ENCODE measurements around the gene LKAAEAR1. TPM values are rescaled to one million over a fixed set of nuclear protein-coding genes. Genes with fewer than 3 reads are reported as not detected.
A peak's percentile ranks its signal among the peaks of the same experiment; 100 is the strongest.

The LKAAEAR1 gene
- total and polyA plus RNA-seq, 2 of the 13 experiments (the other 11 are each of a cell fraction or from before 2014, with no cell fraction given): not detected

GRCh38 chr20:64053841-64054661, 30.1 kb downstream of the LKAAEAR1 start (continued):
- TF ChIP-seq CTCF (CRISPR knock-in tag; IDR thresholded peaks at IDR 0.05) (peak; percentile 91), ZNF136 (CRISPR knock-in tag; IDR thresholded peaks at IDR 0.05; ENCODE audit: low read depth) (no peak; the same call in 1 of the 2 replicates), NFATC3 (CRISPR knock-in tag; IDR thresholded peaks at IDR 0.05) (no peak), NCOA5 (CRISPR knock-in tag; IDR thresholded peaks at IDR 0.05) (no peak), FOXO1 (CRISPR knock-in tag; IDR thresholded peaks at IDR 0.05) (peak; percentile 46), ZSCAN25 (CRISPR knock-in tag; IDR thresholded peaks at IDR 0.05) (peak; percentile 82; the same call in 1 of the 2 replicates), MTF1 (CRISPR knock-in tag; IDR thresholded peaks at IDR 0.05) (no peak), MEIS2 (CRISPR knock-in tag; IDR thresholded peaks at IDR 0.05) (peak; percentile 81), NFRKB (IDR thresholded peaks at IDR 0.05) (no peak), ZNF24 (IDR thresholded peaks at IDR 0.05) (no peak), ZNF17 (CRISPR knock-in tag; IDR thresholded peaks at IDR 0.05) (no peak), ZNF558 (CRISPR knock-in tag; IDR thresholded peaks at IDR 0.05; ENCODE audit: borderline replicate concordance) (peak; percentile 53; the same call in 1 of the 2 replicates), ZKSCAN1 (IDR thresholded peaks at IDR 0.05; ENCODE audit: low read length) (no peak), TCF12 (IDR thresholded peaks at IDR 0.05) (no peak), TCF12 (CRISPR knock-in tag; IDR thresholded peaks at IDR 0.05) (no peak; the same call in 1 of the 2 replicates), ELF4 (CRISPR knock-in tag; IDR thresholded peaks at IDR 0.05; ENCODE audit: borderline replicate concordance) (no peak; the same call in 1 of the 2 replicates), UBTF (CRISPR knock-in tag; IDR thresholded peaks at IDR 0.05) (peak; percentile 85), TOE1 (CRISPR knock-in tag; IDR thresholded peaks at IDR 0.05) (no peak), SKIL (CRISPR knock-in tag; IDR thresholded peaks at IDR 0.05; ENCODE audit: borderline replicate concordance) (peak; percentile 50; the same call in 1 of the 2 replicates), TSC22D2 (CRISPR knock-in tag; IDR thresholded peaks at IDR 0.05; ENCODE audit: borderline replicate concordance) (peak; percentile 89; the same call in 1 of the 2 replicates), ZGPAT (CRISPR knock-in tag; IDR thresholded peaks at IDR 0.05) (peak; percentile 96), HDAC1 (CRISPR knock-in tag; IDR thresholded peaks at IDR 0.05) (peak; percentile 88), REXO4 (CRISPR knock-in tag; IDR thresholded peaks at IDR 0.05; ENCODE audit: borderline replicate concordance) (no peak)

Measured in HepG2 (cell line).